IPS-NIHi11 (cell line): ENCODE results near the gene PWWP2B.

ENCODE experiments used
- DNase-seq: peaks from one replicate; pipeline ENCODE4 v3.0.0; 2012; ENCODE audit warnings: mixed read lengths, low spot score

Gene PWWP2B

DNA sequence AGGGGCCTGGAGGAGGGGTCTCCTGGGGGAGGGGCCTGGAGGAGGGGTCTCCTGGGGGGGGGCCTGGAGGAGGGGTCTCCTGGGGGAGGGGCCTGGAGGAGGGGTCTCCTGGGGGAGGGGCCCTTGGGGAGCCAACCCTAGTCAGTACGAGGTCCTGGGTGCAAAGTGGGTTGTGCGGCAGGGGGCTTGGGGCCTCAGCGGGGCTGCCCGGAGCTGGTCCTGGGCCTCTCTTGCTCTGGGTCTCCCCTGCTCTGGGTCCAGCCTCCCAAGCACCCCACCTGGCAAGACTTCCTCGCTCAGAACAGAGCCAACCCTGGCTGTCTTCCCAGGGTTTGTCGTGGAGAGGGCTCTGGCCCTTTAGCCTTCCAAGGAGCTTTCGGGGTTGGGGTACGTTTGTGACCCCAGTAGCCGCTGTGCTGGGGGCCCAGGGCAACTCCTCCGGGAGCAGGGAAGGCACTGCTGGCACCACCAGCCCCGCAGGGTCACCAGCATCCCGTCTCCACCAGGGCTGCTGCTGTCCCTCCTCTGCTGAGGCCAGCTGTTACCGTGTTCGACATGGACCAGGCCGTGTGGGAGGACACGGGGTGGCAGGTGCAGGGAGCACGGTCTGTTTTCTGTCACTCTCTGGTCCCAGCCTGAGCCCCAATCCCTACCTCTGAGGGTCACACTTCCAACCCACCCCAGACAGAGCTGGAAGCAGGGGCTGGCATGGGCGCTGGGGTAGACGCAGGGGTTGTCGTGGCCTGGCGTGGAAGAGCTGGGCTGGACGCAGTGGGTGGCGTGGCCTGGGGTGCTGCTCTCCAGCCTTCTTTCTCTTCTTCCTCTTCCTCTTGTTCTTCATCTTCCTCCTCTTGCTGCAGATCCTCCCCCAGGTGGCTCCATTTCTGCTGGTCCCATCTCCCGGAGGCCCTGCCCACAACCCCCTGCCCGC, 22.8 kb downstream of the PWWP2B start:
- no peak for DNase-seq

GRCh38 chr10:132420469-132420980, 23.5 kb downstream of the PWWP2B start:
- no peak for DNase-seq

GRCh38 chr10:132420981-132421846, 24.2 kb downstream of the PWWP2B start:
- DNase-seq = peak; percentile 66

GRCh38 chr10:132421847-132422751, 25.1 kb downstream of the PWWP2B start:
- DNase-seq = no peak

- DNase-seq = no peak
Measured at GRCh38 chr10:132422903-132423825, 26.2 kb downstream of the PWWP2B start.

DNA sequence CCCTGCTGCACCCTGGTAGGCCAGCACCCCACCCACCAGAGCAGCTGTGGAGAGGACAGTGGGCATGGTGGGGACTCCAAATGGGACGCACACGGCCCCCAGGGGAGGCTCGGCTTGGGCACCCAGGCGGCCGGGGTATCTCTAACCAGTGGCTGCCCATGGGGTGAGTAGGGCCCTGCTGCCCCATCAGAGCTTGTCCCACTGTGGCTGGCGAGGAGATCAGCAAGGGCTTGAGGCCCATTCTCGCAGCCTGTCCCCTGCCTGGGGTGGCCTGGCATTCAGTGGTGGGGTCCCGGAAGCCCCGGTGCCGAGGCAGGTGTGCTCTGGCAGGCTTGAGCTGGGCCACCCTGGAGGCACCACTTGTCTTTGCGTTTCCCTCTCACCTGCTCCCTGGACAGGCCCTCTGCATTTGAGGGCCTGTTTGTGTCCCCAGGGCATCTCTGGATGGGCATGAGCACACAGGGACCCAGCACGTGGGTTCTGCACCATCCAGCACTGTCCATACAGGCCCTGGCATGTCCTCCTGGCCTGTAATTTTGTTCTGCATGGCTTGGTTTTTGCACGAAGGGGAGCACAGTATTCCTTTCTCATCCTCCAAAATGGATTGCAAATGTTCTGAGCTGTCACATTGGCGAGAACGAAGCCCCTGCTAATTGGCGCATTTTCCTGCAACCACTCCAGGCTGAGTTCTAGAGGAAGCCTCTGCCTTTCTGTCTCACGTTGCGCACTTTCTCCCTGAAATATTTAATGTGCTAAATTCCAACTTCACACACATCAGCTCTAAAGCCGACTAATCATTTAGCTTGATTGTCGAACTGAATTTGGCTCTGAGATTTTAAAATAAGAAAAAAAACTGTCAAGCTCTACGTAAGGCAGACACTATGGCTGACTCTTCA, 27.2 kb downstream of the PWWP2B start:
- DNase-seq = no peak

DNA sequence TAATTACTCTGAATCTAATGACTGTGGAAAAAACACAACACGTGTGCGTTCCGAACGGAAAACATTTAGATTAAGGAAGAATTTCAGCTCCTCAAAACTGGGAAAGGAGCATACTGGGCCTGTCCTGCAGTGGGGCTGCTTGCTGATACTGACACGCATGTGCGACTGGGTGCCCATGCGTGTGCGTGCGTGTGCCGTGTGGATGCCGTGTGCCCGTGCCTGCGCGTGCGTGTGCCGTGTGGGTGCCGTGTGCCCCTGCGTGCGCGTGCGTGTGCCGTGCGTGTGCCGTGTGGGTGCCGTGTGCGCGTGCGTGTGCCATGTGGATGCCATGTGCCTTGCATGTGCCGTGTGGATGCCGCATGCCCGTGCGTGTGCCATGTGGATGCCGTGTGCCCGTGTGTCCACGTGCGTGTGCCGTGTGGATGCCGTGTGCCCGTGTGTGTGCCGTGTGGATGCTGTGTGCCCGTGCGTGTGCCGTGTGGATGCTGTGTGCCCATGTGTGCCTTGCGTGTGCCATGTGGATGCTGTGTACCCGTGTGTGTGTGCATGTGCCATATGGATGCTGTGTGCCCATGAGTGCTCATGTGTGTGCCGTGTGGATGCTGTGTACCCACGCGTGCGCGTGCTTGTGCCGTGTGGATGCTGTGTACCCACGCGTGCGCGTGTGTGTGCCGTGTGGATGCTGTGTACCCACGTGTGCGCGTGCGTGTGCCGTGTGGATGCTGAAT, 28.2 kb downstream of the PWWP2B start:
- DNase-seq = no peak

- no peak for DNase-seq
Measured at GRCh38 chr10:132425757-132426155, 28.8 kb downstream of the PWWP2B start.

GRCh38 chr10:132427006-132427771, 30.2 kb downstream of the PWWP2B start:
- no peak for DNase-seq

DNA sequence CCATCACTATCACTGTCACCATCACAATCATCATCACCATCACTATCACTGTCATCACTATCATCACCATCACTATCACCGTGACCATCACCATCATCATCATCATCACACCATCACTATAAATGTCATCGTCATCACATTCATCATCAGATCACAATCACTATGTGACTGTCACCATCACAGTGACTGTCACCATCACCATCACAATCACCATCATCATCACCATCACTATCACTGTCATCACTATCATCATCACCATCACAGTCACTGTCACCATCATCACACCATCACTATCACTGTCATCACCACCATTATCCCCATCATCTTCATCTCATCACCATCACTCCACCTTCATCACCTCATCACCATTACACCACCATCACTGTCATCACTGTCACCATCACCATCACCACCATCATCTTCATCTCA, 31.0 kb downstream of the PWWP2B start:
- no peak for DNase-seq

DNA sequence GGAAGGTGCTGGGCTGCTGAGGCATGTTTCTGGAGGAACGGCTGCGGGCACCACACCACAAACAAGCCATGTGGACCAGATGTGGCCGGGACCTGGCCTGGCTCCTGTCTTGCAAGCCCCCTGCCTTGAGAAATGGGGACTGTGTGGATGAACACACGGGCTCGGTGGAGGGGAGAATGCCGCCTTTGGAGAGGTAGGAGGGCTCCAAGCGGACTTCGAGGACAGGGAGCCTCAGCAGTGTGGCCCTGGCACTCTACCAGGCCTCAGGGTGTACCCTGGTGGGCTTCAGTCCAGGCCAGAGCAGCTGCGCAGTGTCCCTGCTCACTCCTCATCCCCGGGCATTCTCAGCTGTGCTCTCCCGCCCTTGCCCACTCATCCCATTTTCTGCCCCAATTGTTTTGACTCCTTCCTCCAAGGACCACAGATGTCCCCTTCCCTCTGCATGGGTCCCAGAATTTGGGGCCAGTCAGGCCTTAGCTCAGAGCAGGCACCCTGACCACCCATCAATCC, 31.5 kb downstream of the PWWP2B start:
- no peak for DNase-seq

DNA sequence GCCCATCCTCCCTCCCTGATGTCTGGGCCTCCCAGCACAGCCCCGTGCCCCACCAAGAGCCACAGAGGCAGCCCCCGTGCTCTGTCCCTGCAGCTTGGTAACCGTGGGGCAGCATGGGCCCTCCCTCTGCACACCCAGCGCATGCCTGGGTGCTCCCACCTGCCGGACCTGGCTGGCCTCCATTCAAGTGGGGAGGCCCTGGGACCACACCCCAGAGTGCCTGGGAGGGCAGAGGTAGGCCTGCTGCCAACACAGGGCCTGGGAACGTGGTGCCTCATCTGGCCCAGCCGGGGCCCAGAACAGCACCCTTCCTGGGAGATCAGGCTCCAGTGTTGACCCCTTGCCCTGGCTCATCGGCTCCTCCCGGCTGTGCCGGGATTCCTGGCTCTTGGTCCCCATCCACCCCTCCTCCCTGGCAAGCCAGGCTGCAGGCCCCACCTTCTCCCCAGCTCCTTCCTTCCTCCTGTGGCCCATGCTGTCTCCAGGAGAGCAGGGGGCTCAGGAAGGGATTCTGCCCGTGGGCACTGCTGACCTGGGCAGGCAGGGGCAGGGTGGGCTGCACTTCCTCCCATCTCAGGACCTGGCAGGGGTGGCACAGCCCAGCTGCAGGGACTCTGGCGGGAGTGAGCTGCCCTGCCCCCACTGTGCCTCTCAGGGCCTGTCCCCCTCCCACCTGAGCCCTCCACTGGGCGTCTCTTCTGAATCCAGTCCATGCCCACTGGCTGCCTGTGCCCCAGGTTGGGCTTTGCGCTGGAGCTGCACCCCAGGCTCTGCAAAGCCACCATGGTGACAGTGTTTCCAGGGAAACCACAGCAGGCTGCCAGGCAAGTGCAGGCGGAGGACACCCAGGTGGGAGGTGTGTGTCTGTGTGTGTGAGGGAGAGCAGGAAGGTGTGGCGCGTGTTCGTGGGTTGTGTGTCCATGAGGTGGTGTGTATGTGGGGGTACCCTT, 32.6 kb downstream of the PWWP2B start:
- DNase-seq = no peak

DNA sequence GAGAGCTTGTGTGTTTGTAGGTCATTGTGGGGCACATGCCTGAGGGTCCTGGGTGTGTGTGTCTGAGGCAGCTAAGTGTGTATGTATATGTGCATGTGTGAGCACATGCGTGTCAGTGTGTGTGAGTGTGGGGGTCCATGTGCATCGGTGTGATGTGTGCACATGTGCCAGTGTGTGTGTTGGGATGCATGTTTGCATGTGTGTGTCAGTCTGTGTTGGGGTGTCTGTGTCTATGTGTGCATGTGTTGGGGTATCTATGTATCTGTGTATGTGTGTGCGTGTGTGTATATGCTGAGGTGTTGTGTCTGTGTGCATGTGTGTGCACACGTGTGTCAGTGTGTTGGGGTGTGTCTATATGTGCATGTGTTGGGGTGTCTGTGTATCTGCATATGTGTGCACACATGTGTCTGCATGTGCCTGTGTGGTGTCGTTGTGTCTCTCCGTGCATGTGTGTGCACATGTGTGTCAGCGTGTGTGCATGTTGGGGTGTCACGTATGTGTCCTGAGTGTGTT, 33.3 kb downstream of the PWWP2B start:
- no peak for DNase-seq

DNA sequence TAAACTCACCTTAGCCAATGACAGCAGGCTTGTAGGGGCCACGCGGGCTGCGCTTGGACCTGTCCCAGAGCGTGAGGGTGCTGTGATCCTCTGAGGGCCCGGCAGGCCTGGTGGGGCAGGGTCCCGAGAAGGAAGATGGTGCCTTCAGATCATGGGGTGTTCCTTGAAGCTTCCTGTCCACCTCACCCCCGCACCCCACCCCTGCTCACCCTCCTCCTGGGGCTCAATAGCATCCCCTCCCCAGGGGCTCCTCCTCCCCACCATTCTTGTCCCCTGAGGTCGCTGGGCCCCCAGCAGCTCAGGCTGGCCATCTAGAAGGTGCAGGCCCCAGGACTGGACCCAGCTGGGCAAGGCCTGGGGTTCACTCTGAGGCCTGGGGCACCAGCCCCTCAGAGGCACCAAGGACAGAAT, 33.9 kb downstream of the PWWP2B start:
- DNase-seq = no peak

DNA sequence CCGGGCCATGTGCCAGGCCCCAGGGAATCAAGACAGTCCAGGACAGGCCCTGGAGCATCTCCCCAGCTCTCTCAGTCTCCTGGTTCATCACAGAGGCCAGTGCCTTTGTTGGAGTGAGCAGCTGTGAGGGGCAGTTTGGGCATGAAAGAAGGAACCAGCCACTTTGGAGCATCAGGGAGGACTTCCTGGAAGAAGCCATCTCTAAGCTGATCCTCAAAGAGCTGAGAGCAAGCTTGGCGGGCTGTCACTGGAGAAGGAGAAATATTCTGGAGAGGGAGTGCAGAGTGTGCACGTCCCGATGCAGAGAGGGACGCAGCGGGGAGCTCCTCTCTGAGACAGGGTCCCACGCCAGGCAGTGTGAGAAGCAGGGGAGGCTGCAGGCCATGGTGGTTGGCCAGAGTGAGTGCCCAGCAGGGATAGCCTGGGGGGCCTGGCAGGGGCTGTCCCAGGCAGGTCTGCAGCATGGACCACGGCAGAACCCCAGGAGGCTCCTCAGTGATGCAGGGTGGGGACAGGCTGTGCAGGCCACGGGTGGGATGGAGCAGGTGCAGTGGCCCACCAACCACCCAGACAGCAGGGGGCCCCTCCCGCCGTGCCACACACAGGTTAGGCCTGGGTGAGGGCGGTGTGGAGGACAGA, 34.7 kb downstream of the PWWP2B start:
- no peak for DNase-seq

GRCh38 chr10:132432176-132432540, 35.2 kb downstream of the PWWP2B start:
- no peak for DNase-seq
